ENCODE results near the gene SPIRE2. TPM values are rescaled to one million over a fixed set of nuclear protein-coding genes. Genes with fewer than 3 reads are reported as not detected.

SPIRE2 gene
- total and polyA plus RNA-seq, 2 of the 13 experiments (the other 11 are each of a cell fraction or from before 2014, with no cell fraction given) = 13.3 to 37.5 TPM

DNA sequence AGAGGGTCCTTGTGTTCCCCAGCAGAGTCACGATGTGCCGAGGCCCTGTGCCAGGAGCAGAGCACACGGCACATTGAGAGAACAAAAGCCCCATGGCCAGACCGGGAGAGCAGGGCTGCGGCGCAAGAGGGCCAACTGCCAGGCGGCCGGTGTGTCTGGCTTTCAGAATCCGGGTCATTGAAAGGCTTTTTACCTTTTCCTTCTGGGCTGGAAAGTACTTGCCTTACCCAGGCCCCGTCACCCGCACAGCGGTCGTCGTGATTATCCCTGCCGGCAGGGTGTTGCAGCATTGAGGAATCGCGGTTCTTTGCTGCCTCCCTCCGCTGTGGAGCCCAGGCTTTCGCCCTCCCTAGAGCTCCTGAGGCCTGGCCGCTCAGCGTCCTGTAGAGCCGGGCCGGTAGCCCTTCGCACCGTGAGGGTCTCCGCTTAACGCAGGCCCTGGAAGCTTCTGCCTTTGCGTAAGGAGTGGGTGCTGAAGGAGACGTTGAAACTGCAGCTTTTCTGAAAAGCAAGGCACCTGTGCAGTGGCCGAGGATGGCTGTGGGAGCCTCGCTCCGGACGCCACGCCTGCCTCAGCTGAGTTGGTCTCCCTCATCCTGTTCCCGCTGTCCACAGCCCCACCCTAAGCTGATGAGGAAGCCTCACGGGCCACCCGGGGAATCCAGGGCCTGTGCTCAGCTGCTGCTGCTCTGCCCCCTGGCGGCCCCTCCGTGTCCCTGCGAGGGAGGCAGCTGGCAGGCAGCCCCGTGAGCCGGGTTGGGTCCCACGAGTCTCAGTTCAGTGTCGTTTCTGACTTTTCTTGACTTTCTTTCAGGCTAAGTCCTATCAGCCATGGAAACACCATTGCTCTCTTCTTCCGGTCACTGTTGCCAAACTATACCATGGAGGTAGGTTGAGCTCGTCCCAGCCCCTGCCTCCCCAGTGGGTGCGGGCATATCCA, 81.8 kb downstream of the SPIRE2 start (continued):
- TF ChIP-seq, protein P1, sequence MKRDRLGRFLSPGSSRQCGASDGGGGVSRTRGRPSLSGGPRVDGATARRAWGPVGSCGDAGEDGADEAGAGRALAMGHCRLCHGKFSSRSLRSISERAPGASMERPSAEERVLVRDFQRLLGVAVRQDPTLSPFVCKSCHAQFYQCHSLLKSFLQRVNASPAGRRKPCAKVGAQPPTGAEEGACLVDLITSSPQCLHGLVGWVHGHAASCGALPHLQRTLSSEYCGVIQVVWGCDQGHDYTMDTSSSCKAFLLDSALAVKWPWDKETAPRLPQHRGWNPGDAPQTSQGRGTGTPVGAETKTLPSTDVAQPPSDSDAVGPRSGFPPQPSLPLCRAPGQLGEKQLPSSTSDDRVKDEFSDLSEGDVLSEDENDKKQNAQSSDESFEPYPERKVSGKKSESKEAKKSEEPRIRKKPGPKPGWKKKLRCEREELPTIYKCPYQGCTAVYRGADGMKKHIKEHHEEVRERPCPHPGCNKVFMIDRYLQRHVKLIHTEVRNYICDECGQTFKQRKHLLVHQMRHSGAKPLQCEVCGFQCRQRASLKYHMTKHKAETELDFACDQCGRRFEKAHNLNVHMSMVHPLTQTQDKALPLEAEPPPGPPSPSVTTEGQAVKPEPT (CRISPR knock-in tag; IDR thresholded peaks at IDR 0.05; ENCODE audit: low read depth) = no peak
- TF ChIP-seq NFATC3 (CRISPR knock-in tag; IDR thresholded peaks at IDR 0.05) (no peak), STAG1 (CRISPR knock-in tag; IDR thresholded peaks at IDR 0.05) (peak; percentile 73), IRF2 (CRISPR knock-in tag; IDR thresholded peaks at IDR 0.05) (0 out of 2 replicates have a peak, but pooled peaks have one; percentile 34), MIXL1 (CRISPR knock-in tag; IDR thresholded peaks at IDR 0.05) (no peak), KLF15 (CRISPR knock-in tag; IDR thresholded peaks at IDR 0.05; ENCODE audit: borderline replicate concordance) (no peak), SUZ12 (IDR thresholded peaks at IDR 0.05; ENCODE audit: low read depth, low read length) (no peak), EEA1 (CRISPR knock-in tag; IDR thresholded peaks at IDR 0.05; ENCODE audit: borderline replicate concordance) (peak; percentile 78), NR2F2 (IDR thresholded peaks at IDR 0.05; ENCODE audit: borderline replicate concordance, low read depth) (no peak), ZNF577 (CRISPR knock-in tag; IDR thresholded peaks at IDR 0.05; ENCODE audit: borderline replicate concordance, low read depth) (no peak), ARNT (IDR thresholded peaks at IDR 0.05) (no peak), ZNF652 (CRISPR knock-in tag; IDR thresholded peaks at IDR 0.05; ENCODE audit: borderline replicate concordance, low read depth) (no peak), SMARCC2 (IDR thresholded peaks at IDR 0.05) (no peak), KAT7 (CRISPR knock-in tag; IDR thresholded peaks at IDR 0.05; ENCODE audit: borderline replicate concordance) (no peak), FOXA3 (CRISPR knock-in tag; IDR thresholded peaks at IDR 0.05) (0 out of 2 replicates have a peak, but pooled peaks have one; percentile 16), ZMAT3 (CRISPR knock-in tag; conservative IDR thresholded peaks at IDR 0.05) (no peak), ZNF678 (CRISPR knock-in tag; IDR thresholded peaks at IDR 0.05) (no peak), ATF1 (CRISPR knock-in tag; IDR thresholded peaks at IDR 0.05) (no peak), HOXA9 (CRISPR knock-in tag; IDR thresholded peaks at IDR 0.05; ENCODE audit: borderline replicate concordance) (no peak)
- TF ChIP-seq, protein P2, sequence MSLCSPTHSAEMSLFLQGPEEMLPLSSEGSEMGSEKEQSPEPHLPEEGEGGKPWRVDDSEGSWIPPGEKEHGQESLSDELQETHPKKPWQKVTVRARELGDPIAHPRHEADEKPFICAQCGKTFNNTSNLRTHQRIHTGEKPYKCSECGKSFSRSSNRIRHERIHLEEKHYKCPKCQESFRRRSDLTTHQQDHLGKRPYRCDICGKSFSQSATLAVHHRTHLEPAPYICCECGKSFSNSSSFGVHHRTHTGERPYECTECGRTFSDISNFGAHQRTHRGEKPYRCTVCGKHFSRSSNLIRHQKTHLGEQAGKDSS (CRISPR knock-in tag; IDR thresholded peaks at IDR 0.05; ENCODE audit: borderline replicate concordance, low read depth) = peak; percentile 70; the same call in 1 of the 2 replicates
- TF ChIP-seq, protein P3, sequence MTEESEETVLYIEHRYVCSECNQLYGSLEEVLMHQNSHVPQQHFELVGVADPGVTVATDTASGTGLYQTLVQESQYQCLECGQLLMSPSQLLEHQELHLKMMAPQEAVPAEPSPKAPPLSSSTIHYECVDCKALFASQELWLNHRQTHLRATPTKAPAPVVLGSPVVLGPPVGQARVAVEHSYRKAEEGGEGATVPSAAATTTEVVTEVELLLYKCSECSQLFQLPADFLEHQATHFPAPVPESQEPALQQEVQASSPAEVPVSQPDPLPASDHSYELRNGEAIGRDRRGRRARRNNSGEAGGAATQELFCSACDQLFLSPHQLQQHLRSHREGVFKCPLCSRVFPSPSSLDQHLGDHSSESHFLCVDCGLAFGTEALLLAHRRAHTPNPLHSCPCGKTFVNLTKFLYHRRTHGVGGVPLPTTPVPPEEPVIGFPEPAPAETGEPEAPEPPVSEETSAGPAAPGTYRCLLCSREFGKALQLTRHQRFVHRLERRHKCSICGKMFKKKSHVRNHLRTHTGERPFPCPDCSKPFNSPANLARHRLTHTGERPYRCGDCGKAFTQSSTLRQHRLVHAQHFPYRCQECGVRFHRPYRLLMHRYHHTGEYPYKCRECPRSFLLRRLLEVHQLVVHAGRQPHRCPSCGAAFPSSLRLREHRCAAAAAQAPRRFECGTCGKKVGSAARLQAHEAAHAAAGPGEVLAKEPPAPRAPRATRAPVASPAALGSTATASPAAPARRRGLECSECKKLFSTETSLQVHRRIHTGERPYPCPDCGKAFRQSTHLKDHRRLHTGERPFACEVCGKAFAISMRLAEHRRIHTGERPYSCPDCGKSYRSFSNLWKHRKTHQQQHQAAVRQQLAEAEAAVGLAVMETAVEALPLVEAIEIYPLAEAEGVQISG (CRISPR knock-in tag; IDR thresholded peaks at IDR 0.05) = peak; percentile 61
- TF ChIP-seq, protein P4, sequence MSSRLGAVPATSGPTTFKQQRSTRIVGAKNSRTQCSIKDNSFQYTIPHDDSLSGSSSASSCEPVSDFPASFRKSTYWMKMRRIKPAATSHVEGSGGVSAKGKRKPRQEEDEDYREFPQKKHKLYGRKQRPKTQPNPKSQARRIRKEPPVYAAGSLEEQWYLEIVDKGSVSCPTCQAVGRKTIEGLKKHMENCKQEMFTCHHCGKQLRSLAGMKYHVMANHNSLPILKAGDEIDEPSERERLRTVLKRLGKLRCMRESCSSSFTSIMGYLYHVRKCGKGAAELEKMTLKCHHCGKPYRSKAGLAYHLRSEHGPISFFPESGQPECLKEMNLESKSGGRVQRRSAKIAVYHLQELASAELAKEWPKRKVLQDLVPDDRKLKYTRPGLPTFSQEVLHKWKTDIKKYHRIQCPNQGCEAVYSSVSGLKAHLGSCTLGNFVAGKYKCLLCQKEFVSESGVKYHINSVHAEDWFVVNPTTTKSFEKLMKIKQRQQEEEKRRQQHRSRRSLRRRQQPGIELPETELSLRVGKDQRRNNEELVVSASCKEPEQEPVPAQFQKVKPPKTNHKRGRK (CRISPR knock-in tag; IDR thresholded peaks at IDR 0.05) = no peak
- TF ChIP-seq, protein P5, sequence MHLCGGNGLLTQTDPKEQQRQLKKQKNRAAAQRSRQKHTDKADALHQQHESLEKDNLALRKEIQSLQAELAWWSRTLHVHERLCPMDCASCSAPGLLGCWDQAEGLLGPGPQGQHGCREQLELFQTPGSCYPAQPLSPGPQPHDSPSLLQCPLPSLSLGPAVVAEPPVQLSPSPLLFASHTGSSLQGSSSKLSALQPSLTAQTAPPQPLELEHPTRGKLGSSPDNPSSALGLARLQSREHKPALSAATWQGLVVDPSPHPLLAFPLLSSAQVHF (CRISPR knock-in tag; IDR thresholded peaks at IDR 0.05) = no peak

Data from HepG2 (cell line).